ENCODE data around the gene TTLL10. TPM values are rescaled to one million over a fixed set of nuclear protein-coding genes. Genes with fewer than 3 reads are reported as not detected.

TTLL10 gene
- total RNA-seq, 1 experiment from 2014 or later, result 0.68 TPM

GRCh38 chr1:1164361-1164700 is 9.3 kb upstream of the TTLL10 start:
- no peaks in the 10 kb centered on the region for H3K27me3 ChIP-seq (ENCODE audit: insufficient read depth, low read length)
- Mint-ChIP-seq H3K36me3 (ENCODE audit: insufficient read depth in 1 of 3, low read depth in 3 of 3) (peaks cover 0 to 3% (median 0%) of the 10 kb centered on the region in 3 experiments; a peak in 3 of 7 replicates), H3K9me3 (no peaks in the 10 kb centered on the region), H3K4me1 (peaks cover 15 to 28% of the 10 kb centered on the region in 2 experiments), H3K27me3 (ENCODE audit: low read depth) (peaks cover 3% of the 10 kb centered on the region), H3K27ac (0 out of 7 replicates have a peak overlapping the region, but pooled peaks of 1 of the 3 experiments have one; percentile 79), H3K4me3 (peak overlapping the region; percentile 39 to 74; a peak in 3 of 5 replicates)
- no peak overlapping the region for H4K5ac ChIP-seq (ENCODE audit: insufficient read length, low read depth, low read length)
- H2BK5ac ChIP-seq (ENCODE audit: insufficient read length, low read length), result no peak overlapping the region
- no peak overlapping the region for H2AK5ac ChIP-seq (ENCODE audit: insufficient read length, low read length)
- H3K23me2 ChIP-seq (ENCODE audit: insufficient read length, low read depth, low read length, poor library complexity, severe bottlenecking), result peaks cover 3% of the 10 kb centered on the region
- no CpG with 5 or more reads among the region's 26 CpGs for WGBS (ENCODE audit: extremely low coverage, insufficient read length, low lambda C conversion rate)
- no peak overlapping the region for H2BK20ac ChIP-seq (ENCODE audit: low read depth, low read length, poor library complexity, severe bottlenecking)
- H3K9ac ChIP-seq (ENCODE audit: extremely low read depth, insufficient read length, low read length), result no peak overlapping the region
- H3K18ac ChIP-seq (ENCODE audit: insufficient read length, low read depth, low read length), result no peak overlapping the region
- H3K79me1 ChIP-seq (ENCODE audit: insufficient read depth, low read depth, low read length, poor library complexity, severe bottlenecking), result no peaks in the 10 kb centered on the region
- DNase-seq, result no peak
- no peaks in the 10 kb centered on the region for H3K79me2 ChIP-seq (ENCODE audit: insufficient read depth, low read length)
- no peak overlapping the region for H3K4ac ChIP-seq (ENCODE audit: low read depth, low read length)
- no peak overlapping the region for H3K23ac ChIP-seq (ENCODE audit: insufficient read length, low read depth, low read length)
- no peaks in the 10 kb centered on the region for H3K9me3 ChIP-seq (ENCODE audit: control insufficient read depth, low read depth, low read length)
- H2AFZ ChIP-seq (ENCODE audit: low read length), result no peak overlapping the region
- H4K8ac ChIP-seq (replicated peaks; ENCODE audit: insufficient read length, low read depth, low read length), result no peak overlapping the region
- no peak overlapping the region for H4K91ac ChIP-seq (ENCODE audit: insufficient read length, low read depth, low read length)
- no peaks in the 10 kb centered on the region for H3K4me1 ChIP-seq (ENCODE audit: insufficient read depth, low read length)
- H3K4me2 ChIP-seq (ENCODE audit: insufficient read depth, insufficient read length, low read length), result no peak overlapping the region
- no peak for TF ChIP-seq CTCF (conservative IDR thresholded peaks at IDR 0.05)
- H2BK12ac ChIP-seq (ENCODE audit: insufficient read length, low read depth, low read length), result no peak overlapping the region
- H2BK120ac ChIP-seq (ENCODE audit: low read depth, low read length, poor library complexity, severe bottlenecking), result no peak overlapping the region
- H2BK15ac ChIP-seq (ENCODE audit: low read depth, low read length), result no peak overlapping the region
- H3K14ac ChIP-seq (ENCODE audit: insufficient read depth, low read length), result 0 out of 2 replicates have a peak overlapping the region, but pooled peaks have one; percentile 66
- no peak overlapping the region for H3K56ac ChIP-seq (ENCODE audit: insufficient read length, low read depth, low read length)
- no peaks in the 10 kb centered on the region for H4K20me1 ChIP-seq (ENCODE audit: control insufficient read depth, insufficient read depth, insufficient read length)
- H3T11ph ChIP-seq (ENCODE audit: low read length), result no peak overlapping the region
- H3K27ac ChIP-seq (ENCODE audit: insufficient read length, low read depth, low read length), result no peak overlapping the region

All from H9 (cell line).